HG02763 (cell line): ENCODE data around the gene CNTN5.
A peak's percentile ranks its signal among the peaks of the same experiment; 100 is the strongest.

Experiments
- ATAC-seq: cut with Tn5 transposase; IDR thresholded peaks from one replicate; pipeline ENCODE4 v1.9.1; 2021; ENCODE audit warnings: mild to moderate bottlenecking, moderate library complexity; ENCODE audit not compliant: unreplicated experiment

CNTN5 gene

DNA sequence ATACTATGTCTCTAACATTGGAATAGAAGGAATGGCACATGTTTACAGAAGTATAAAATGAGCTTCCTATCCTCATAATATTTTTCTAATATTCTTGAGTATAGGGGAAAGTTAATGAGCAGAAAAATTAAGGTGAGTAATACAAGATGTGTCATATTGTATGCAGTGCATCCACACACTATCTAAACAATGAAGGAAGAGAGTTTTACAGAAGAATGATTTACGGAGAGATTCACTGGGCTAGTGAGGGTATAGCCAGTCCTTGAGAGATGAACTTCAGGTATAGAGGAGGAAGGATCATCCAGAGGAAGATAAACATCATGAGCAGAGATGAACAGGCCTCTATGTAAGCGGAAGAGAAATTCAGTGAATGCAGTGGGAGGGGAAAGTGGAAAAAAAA, 569.0 kb downstream of the CNTN5 start:
- ATAC-seq, result no peak

DNA sequence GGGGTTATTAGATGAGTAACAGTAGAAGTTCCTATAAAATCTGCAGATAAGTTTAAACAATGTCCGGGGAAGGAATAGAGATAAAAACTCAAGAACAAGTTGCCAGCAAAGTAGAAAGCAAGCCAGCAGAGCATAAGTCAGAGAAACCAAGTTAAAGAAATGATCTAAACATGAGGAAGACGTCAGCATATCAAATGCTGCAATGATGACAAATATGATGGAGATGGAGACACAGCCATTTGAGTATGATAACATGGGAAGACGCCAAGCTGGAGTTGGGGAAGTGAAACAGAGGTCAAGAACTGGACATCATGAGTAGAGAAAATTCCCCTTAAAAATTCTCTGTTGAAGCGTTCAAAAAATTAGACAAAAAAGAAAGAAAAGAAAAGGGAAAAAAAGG, 571.5 kb downstream of the CNTN5 start:
- ATAC-seq, result no peak

DNA sequence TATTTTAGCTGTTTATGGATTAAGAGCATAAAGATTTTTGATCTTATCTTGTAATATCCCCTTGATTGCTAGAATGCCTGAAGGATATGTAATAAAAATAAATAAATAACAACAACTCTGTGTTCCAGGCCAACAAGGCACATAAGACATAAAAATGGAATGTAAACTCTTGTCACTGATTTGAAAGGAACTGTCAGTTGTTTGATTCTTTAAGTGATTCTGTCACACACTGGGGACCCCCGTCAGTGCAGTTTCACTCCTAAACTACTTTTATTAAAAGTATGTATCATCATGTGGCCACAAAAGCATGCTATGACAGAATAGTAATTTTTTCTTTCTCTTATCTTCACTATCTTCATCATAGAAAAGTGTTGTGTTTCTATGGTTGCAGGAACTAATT, 572.4 kb downstream of the CNTN5 start:
- no peak for ATAC-seq

DNA sequence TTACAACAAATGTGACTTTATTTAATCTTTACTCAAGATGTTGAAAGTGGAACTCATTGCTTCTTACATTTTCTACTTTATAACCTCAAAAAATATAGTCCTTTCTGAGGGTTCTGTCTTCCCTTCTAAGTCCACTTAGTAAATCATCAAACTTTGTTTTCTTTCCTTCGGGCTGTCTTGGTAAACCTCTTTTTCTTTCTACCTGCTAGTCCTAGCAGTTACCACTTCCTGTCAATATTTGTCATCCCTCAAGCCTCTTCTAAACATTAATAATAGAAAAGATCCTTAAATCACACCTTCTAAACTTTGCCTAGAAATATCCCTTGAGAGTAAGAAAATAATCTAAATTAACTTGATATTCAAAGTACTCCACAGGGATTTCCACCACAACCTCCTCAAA, 580.4 kb downstream of the CNTN5 start:
- ATAC-seq, result no peak

DNA sequence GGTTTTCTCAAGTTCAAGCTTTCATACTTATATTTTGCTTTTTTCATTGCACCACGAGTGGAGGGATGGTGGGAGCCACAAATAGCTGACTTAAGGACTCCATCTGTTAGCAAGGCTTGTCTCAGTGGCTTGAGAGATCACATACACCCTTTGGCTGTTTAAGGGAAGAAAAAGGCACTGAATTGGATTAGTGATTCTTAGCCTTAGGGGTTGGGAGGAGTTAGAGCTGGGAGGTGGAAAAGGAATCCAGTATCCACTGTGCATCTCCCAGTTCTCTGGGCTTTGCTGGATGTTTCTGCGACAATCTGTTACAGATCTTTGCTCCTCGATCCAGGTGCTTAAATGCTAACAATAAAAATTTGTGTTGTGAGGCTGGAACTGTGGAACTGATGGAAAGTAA, 593.6 kb downstream of the CNTN5 start:
- no peak for ATAC-seq

DNA sequence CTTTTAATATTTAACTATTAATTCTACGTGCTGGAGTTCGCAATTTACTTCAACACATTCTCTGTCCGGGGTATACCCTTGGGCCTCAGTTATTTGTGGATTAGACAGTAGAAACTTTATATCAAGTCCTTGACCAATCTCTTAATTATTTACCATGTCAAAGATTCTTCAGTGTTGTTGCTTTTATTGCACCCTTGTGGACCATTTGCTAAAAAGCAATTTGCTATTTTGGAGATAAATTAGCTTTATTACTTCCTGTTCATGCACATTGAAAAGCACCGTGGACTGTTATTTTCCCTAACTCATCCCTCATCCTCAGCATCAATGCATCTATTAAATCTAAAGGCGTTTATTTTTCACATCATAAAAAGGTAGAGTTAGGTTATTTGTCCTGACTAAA, 609.9 kb downstream of the CNTN5 start:
- ATAC-seq, result no peak

DNA sequence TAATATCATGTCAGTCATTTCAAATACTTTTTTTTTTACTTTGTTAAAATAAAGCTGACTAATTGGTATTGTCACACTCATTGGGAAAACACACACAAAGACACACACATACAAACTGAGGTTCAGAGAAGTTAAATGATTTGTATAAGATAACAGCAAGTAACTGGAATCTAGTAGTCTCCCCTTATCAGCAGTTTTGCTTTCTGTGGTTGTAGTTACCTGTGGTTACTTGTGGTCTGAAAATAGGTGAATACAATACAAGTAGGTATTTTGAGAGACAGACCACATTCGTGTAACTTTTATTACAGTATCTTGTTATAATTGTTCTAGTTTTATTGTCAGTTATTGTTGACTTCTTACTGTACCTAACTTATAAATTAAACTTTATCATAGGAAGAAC, 610.9 kb downstream of the CNTN5 start:
- no peak for ATAC-seq

DNA sequence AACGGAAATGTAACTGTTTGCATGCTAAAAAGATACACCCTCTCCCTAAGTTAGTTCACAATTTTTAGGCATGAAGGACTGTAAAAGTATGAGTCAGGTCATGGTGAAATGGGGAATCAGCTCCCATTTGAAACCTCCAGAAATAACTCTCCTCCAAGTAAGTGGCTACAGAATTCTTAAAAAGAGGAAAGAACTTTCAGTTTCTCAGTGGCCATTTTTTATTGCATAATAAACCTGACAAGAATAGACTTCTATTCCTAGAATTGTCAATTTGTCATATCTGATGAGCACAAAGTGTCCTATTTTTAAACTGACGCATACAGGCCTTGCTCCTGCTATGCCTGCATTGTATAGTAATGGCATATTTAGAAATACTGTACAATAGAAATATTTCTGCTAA, 612.2 kb downstream of the CNTN5 start:
- ATAC-seq, result no peak

DNA sequence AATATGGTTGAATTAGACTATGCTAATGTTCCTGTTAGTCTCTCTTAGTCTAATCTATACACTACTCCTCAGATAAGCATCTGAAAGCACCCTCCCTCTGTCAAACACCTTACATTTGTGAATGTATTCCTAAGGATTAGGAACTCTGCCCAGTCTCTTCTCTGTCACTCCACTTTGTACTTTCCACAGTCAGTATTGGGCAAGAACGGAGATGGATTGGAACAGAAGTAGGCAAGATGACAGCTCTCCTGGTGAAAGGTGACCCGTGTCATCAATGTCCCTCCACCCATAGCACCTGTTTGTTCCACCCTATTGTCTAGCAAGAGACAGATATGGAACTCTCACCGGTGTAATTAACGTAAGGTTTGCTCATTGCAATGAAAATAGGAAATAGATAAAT, 613.8 kb downstream of the CNTN5 start:
- no peak for ATAC-seq

DNA sequence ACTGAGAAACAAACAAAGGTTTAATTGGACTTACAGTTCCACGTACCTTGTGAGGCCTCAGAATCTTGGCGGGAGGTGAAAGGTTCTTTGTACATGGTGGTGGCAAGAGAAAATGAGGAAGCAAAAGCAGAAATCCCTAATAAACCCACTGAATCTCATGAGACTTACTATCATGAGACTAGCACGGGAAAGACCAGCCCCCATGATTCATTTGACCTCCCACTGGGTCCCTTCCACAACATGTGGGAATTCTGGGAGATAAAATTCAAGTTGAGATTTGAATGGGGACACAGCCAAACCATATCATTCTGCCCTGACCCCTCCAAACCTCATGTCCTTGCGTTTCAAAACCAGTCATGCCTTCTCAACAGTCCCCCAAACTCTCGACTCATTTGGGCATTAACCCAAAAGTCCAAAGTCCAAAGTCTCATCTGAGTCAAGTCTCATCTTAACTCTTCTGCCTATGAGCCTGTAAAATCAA, 617.4 kb downstream of the CNTN5 start:
- ATAC-seq, result no peak

DNA sequence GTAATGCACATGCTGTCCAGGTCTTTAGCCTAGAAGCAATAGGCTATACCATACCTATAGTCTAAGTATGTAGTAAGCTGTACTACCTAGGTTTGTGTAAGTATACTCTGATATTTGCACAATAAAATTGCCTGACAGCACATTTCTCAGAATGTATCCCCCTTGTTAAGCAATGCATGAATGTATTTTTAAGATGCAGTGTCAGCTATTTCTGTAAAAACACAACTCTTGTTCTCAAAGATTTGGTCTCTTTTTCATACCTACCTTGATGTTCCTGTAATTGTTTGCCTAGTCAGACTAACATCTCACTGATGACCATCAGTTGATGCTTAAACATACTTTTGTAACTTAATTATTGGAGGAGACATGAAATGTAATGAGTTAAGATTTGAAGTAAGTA, 619.9 kb downstream of the CNTN5 start:
- no peak for ATAC-seq

DNA sequence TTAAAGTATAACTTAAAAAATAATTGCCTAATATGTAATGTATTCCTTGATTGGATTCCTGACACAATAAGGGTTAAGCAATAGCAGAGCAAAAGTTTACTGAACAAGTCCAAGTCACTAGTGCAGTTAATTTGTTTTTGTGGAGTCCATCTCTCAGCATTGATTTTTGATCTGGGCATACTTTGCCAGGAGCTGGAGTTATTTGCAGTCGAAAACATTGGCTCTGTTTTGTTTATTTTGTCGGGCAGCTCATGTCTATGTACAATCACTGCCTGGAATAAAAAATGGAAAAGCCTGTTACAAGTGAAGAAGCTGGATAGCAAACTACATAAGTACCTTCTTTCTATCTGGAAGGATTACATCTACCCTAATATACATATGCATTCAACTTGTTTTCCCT, 625.2 kb downstream of the CNTN5 start:
- ATAC-seq, result no peak

DNA sequence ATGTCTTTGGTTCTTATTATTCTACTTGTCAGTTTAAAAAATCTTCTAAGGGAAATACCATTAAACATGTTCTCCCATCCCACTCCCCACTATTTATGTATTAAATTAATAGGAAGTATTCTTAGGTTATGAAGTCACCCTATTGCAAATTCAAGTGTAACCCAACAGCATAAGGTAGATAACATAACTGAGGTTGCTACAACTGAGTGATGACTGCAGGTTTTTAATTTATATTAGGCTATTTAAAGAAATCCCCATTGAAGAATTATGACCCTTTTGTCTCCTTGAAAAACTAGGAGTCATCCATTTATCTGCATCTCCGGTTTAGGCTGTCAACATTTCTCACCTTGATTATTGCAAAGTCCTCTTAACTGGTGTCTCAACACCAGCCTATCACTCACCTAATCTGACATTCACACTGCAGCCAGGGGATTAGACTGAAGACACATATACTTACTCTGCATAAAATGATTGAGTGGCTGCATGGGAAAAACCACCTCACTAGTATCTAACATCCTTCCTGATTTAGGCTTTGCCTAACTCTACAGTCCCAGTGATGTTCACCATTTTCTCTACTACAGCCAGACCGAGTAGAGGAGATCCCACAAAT, 649.4 kb downstream of the CNTN5 start:
- no peak for ATAC-seq

DNA sequence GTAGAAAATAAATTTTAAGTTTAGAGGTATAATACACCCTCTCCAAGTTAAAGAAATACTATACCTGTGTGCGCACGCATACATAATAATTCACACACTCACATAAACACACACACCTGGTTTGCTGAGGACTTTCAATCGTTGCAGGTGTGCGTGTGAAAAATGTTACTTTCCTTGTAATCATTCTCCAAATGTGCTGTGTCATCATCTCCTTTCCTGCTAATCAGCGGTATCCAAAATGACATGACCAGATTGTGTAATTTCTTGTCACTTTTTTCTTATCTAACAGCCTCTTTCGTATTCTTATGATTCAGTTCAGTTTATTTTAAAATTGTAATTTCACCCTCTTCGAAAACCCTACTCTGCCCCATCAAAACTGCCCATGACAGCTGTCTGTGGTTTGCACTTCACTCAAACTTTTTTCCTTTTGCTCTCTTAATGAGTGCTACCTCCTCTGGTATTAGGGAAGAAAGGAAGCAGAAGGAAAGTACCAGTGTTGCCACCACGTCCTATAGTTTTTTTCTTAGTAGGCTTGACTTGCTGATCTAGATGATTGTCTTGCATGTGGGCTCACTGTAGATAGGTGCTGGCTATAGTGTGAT, 651.2 kb downstream of the CNTN5 start:
- no peak for ATAC-seq

DNA sequence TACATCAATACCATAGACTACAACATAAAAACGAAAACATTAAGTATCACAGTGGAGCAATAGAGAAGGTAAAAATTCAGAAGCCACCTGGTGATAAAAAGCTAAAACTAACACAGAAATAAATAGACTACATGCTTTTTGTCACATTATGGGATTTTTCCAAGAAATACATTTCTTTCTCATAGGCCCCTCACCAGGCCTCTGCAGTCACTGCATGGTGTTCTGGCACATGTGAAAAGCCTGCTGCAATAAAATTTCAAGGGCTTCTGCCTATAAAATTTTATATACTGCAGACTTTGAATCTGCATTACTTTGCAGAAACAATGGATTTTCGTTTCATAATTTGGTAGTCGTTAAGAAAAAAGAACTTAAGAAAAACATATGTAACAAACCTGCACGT, 655.5 kb downstream of the CNTN5 start:
- no peak for ATAC-seq

DNA sequence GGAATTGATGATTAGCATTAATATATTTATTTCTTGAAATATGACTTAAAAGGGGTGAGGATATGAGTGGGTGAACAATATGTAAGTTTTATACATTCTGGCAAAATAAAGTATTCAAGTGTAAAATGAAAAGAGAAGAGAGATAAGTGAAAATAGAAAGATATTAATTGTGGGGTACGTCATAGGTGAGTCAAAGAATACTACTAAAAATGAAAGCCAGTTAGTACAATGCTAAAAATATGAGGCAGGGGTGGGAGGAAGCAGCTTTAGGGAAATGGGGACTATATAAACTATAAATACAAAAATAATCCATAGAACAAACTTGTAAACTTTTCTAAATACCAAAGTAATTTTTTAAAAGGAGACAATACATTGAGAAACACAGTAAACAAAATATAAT, 661.4 kb downstream of the CNTN5 start:
- ATAC-seq, result no peak

DNA sequence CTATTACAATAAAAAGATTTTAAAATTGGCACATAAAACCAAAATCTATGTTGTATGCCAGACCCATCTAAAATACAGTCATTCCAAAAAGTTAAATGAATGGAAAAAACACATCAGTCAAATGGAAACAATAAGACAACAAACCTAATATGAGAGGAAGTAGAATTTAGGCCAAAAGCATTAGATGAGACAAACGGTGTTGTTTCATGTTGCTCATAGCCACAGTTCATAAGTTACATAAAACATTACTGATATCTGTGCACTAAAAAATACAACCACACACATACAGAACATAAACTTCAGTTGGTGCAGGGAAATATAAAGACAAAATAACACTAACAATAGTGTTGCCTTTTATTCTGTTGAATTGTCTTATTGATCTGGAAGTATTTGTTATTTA, 661.9 kb downstream of the CNTN5 start:
- ATAC-seq, result no peak

DNA sequence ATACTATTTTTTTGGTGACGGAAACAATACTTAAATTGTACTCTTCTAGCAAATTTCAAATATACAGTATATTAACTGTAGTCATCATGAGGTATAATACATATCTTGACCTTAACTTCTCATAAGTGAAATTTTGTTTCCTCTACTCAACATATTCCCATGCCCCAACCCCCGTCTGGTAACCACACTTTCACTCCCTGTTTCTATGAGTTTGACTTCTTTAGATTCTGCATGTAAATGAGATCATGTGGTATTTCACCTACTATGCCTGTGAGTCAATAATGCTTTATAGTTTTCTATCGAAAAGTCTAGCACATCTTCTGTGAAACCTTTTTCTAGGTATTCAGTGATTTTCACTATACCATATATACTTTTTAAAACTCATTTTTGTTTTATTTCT, 663.2 kb downstream of the CNTN5 start:
- ATAC-seq, result peak; percentile 53

DNA sequence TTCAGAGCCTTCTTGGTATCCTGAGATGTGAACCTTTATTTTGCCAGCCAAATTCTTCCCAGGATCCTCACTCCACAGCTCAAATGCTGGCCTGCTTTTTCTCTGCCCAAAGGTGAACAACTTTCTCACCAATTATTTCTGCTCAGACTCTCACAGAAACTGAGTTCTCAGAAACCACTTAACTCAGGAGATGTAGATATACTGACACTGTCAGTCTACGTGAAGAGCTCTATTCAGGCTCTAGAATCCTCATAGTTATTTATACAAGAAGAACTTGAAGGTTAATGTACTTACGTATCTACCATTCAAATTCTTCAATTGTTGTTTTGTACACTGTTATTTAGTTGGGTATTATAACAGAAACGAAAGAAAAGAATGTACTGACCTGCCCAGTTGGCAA, 666.1 kb downstream of the CNTN5 start:
- ATAC-seq, result no peak

DNA sequence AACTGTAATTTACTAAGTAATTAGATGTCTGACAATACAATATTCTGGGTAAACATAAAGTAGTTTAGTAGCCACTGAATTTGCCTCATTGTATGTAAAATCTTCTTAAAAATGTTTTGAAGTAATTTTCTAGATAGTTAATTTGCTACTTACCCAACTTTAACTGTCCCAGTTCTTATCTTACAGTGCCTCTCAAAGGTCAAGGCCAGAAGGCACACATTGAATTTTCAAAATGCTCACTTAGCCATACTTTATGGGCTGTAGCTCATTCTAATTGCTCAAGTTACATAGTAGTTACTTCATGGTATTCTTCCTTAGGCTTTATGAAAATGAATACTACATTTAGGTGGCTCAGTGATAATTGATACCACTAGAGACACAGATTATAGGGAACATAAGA, 666.6 kb downstream of the CNTN5 start:
- no peak for ATAC-seq

DNA sequence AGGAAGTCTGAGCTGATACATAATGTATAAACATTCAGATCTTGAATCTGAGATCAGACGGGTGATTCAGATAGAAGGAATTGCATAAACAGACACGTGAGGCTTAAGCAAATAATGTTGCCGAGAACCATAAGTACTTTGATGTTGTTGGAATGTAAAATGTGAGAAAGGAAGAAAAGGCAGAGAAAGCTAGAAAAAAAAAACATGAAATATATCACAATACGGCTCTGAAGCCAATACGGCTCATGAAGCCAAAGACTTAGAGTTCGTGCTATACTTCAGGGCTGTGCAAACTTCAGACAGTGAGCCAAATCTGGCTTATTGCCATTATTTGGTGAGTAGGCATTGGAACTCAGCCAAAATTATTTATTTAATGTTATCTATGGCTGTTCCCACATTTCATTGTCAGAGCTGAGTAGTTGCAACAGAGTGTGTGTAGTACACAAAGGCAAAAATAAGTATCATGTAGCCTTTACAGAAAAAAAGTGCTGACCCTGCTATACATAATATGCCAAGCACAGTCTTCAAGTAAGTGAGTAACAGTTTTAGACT, 673.3 kb downstream of the CNTN5 start:
- no peak for ATAC-seq

DNA sequence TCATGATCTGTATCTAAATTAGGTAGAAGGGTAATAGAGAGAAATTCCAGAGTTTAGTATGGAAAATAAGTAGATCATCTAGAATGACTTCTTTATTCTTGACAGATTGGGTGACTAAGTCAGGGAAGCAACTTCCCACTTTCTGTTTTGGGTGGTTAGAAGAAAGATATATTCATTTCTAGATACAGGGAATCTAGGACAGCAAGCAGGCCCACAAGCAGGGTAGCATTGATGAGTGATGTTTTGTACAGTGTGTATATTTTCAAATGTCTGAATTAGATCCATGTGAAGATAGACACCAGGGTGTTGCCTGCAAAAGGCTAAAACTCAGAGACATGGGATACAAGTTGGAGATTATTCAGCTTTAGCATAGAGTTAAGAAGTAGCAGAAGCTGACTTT, 674.4 kb downstream of the CNTN5 start:
- ATAC-seq, result no peak

DNA sequence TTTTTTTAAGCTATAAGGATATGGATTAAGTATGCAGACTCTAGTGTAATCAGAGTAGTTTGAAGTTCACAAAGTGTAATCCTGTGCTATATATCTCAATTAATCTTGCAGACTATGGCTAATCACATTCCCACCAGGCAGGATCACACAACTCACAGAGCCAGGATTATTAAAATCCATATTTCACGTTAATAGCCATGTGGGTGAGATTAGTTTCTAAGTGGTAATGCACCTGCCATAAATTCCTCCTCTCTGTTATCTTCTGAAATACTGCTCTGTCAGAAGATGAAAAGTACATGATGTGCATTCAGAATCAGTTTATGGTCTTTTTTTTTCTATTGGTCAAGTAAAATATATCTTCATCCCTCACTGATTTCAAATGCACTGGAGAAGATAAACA, 686.1 kb downstream of the CNTN5 start:
- no peak for ATAC-seq
